ENCODE measurements around the gene TRIM31. TPM values are rescaled to one million over a fixed set of nuclear protein-coding genes. Genes with fewer than 3 reads are reported as not detected.
A peak's percentile ranks its signal among the peaks of the same experiment; 100 is the strongest.

The TRIM31 gene
- total and polyA plus RNA-seq, 8 donors, result 1.2 to 52.2 (median 7.8) TPM; not detected in 2

- WGBS, 5 donors, result 1 to 6% (median 3%) methylated on average over 40 to 51 of the region's 51 CpGs
- Histone ChIP-seq H3K36me3 (no peaks in the 10 kb centered on the region), H3K27me3 (peaks cover 4 to 81% (median 13%) of the 10 kb centered on the region in 3 donors), H3K9me3 (no peaks in the 10 kb centered on the region), H3K4me3 (peak overlapping the region; percentile 39 to 50 (median 48)), H3K4me1 (peaks cover 30 to 56% (median 38%) of the 10 kb centered on the region in 4 donors), H3K27ac (peak overlapping the region; percentile 67 to 82 (median 80))
- no peak for TF ChIP-seq EP300 (IDR thresholded peaks at IDR 0.05)
- TF ChIP-seq POLR2A (IDR thresholded peaks at IDR 0.05), result peak in 2 of 4 donors; percentile 14 to 67
- peak in 2 of 3 donors; percentile 84 to 87 for TF ChIP-seq POLR2AphosphoS5 (IDR thresholded peaks at IDR 0.05)
- DNase-seq, result peak; percentile 90 to 95
- intact Hi-C loops (cut with DNase I; ENCODE audit: low total_unique reads), result no loop called here
Observed at GRCh38 chr6:30101444-30102413, 11.2 kb downstream of the TRIM31 start.

- 1 to 3% (median 1%) methylated on average over 33 to 47 of the region's 47 CpGs for WGBS, 5 donors
- Histone ChIP-seq H3K9me3 (no peaks in the 10 kb centered on the region), H3K36me3 (no peaks in the 10 kb centered on the region), H3K27ac (peak overlapping the region; percentile 73 to 82 (median 80)), H3K27me3 (peaks cover 1 to 81% (median 13%) of the 10 kb centered on the region in 3 donors), H3K4me3 (peak overlapping the region; percentile 39 to 50 (median 48)), H3K4me1 (peaks cover 30 to 56% (median 38%) of the 10 kb centered on the region in 4 donors)
- intact Hi-C loops (cut with DNase I; ENCODE audit: low total_unique reads), result no loop called here
- DNase-seq, result peak; percentile 76 to 91
- TF ChIP-seq CTCF (IDR thresholded peaks at IDR 0.05) (peak in 1 of 7 experiments; percentile 14), POLR2AphosphoS5 (IDR thresholded peaks at IDR 0.05) (peak in 2 of 3 donors; percentile 43 to 76), EP300 (IDR thresholded peaks at IDR 0.05) (no peak), POLR2A (IDR thresholded peaks at IDR 0.05) (no peak)
Observed at GRCh38 chr6:30100585-30101443, 12.1 kb downstream of the TRIM31 start.

GRCh38 chr6:30100154-30100553, 12.7 kb downstream of the TRIM31 start:
- Histone ChIP-seq H3K4me1 (peaks cover 30 to 56% (median 39%) of the 10 kb centered on the region in 4 donors), H3K27me3 (peaks cover 0 to 84% (median 13%) of the 10 kb centered on the region in 3 donors), H3K9me3 (no peaks in the 10 kb centered on the region), H3K27ac (peak overlapping the region in 4 of 5 donors; percentile 27 to 82 (median 77)), H3K36me3 (no peaks in the 10 kb centered on the region), H3K4me3 (peak overlapping the region in 1 of 4 donors; percentile 50)
- no peak for DNase-seq
- intact Hi-C loops (cut with DNase I; ENCODE audit: low total_unique reads), result no loop called here
- TF ChIP-seq POLR2A (IDR thresholded peaks at IDR 0.05), result no peak
- TF ChIP-seq POLR2AphosphoS5 (IDR thresholded peaks at IDR 0.05), result no peak
- no peak for TF ChIP-seq EP300 (IDR thresholded peaks at IDR 0.05)
- no peak for TF ChIP-seq CTCF (IDR thresholded peaks at IDR 0.05)
- 40 to 51% (median 46%) methylated on average over 8 of the region's 8 CpGs for WGBS, 5 donors

GRCh38 chr6:30097902-30098768, 14.8 kb downstream of the TRIM31 start:
- WGBS, 5 donors, result 60 to 74% (median 63%) methylated on average over 4 of the region's 4 CpGs
- peak overlapping the region in 2 of 5 donors; percentile 19 to 47 for H3K27ac ChIP-seq
- no peak overlapping the region for H3K4me3 ChIP-seq
- peaks cover 0 to 76% (median 13%) of the 10 kb centered on the region in 3 donors for H3K27me3 ChIP-seq
- no peaks in the 10 kb centered on the region for H3K36me3 ChIP-seq
- H3K4me1 ChIP-seq, result peaks cover 25 to 48% (median 34%) of the 10 kb centered on the region in 4 donors
- intact Hi-C loops (cut with DNase I; ENCODE audit: low total_unique reads), result no loop called here
- TF ChIP-seq POLR2AphosphoS5 (IDR thresholded peaks at IDR 0.05) (peak in 2 of 3 donors; percentile 11 to 67), EP300 (IDR thresholded peaks at IDR 0.05) (no peak)
- H3K9me3 ChIP-seq, result no peaks in the 10 kb centered on the region
- peak; percentile 32 to 78 for DNase-seq
